IMR-90 (cell line): ENCODE results near the gene AHCYL1.

Experiments
- TF ChIP-seq, protein P1 (sequence below): fragments of 150-350 bp; IDR thresholded peaks from 2 replicates; pipeline ENCODE4 v1.6.1; 2016; ENCODE audit warnings: low read depth, mild to moderate bottlenecking, low read length, moderate library complexity, borderline replicate concordance
- TF ChIP-seq, protein P2 (sequence below): fragments of 150-350 bp; IDR thresholded peaks from 2 replicates; pipeline ENCODE4 v1.6.1; 2017; ENCODE audit warnings: mild to moderate bottlenecking, antibody characterized with exemption, low read length, low read depth

DNA sequence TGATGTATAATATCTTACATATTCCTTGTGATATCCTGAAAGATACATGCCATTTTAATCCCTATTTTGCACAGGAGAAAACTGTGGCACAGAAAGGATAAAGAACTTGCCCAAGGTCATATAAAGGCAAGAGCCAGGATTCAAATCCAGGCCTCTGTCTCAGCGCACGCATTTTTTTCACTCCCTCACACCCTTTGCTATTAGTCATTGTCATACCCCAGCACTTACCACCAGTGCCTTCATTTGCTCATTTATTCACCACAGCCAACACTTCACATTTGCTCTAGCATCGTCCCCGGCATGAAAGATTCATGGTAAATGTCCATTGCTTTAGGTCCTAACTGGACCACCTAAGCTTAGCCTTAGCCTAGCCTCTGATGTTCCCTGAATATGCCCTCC is 71.7 kb downstream of the AHCYL1 start:
- TF ChIP-seq, protein P1, sequence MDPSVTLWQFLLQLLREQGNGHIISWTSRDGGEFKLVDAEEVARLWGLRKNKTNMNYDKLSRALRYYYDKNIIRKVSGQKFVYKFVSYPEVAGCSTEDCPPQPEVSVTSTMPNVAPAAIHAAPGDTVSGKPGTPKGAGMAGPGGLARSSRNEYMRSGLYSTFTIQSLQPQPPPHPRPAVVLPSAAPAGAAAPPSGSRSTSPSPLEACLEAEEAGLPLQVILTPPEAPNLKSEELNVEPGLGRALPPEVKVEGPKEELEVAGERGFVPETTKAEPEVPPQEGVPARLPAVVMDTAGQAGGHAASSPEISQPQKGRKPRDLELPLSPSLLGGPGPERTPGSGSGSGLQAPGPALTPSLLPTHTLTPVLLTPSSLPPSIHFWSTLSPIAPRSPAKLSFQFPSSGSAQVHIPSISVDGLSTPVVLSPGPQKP, result no peak
- TF ChIP-seq, protein P2, sequence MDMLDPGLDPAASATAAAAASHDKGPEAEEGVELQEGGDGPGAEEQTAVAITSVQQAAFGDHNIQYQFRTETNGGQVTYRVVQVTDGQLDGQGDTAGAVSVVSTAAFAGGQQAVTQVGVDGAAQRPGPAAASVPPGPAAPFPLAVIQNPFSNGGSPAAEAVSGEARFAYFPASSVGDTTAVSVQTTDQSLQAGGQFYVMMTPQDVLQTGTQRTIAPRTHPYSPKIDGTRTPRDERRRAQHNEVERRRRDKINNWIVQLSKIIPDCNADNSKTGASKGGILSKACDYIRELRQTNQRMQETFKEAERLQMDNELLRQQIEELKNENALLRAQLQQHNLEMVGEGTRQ, result no peak
